Stimulated activated CD4-positive, alpha-beta T cell treated with anti-CD3 and anti-CD28 coated beads, Interleukin-2, amount 100 ng/mL, for 24 hours (primary cell): ENCODE measurements around the gene KCNJ8.
"Not testable (repeated sequence)": the region's sequence is repeated elsewhere in the genome, so short reads cannot be mapped to it uniquely, and the experiment has no call there.

Experiments
- DNase-seq, 2 donors: peaks; one replicate each; pipeline ENCODE4 v3.0.0-alpha.2; 2020

KCNJ8 gene

DNA sequence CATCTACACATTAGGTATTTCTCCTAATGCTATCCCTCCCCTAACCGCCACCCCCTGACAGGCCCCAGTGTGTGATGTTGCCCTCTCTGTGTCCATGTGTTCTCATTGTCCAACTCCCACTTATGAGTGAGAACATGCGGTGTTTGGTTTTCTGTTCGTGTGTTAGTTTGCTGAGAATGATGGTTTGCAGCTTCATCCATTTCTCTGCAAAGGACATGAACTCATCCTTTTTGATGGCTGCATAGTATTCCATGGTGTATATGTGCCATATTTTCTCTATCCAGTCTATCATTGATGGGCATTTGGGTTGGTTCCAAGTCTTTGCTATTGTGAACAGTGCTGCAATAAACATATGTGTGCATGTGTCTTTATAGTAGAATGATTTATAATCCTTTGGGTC lies 8.2 kb upstream of the KCNJ8 start:
- DNase-seq: not testable (repeated sequence)

DNA sequence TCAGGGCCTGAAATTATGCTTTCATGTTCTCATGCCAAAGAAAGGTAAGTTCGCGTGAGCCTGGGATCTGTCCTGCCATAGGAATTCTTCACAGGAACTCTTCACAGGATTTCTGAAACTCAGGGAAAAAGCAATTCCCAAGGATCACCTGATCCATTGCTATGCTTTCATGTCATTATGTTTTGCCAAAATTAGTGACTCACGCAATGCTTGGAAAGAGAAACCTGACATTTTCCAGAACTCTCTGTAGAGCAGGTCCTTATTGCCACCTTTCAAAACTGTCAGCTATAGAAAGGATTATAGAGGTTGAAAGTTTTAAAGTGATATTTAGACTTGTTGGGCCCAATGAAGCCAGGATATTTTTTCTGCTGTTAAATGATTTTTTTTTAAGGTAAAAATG lies 6.3 kb upstream of the KCNJ8 start:
- no peak for DNase-seq

DNA sequence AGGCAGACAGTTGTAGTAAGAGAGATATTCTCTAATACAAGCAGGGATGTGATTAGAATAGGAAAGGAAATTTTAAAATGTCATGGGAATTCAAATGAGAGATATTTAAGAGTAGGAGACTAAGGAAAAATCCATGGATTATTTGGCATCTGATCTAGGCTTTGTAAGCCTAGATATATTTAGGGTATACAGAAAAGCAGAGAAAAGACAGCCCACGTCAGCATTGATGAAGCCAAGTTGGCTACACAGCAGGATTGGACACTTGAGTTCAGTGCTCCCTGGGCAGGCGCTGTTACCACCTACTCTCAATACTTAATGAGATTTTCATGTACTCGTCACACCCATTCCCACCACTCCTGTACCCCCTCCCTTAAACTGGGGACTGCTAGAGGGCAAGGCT lies 1.7 kb upstream of the KCNJ8 start:
- no peak for DNase-seq

DNA sequence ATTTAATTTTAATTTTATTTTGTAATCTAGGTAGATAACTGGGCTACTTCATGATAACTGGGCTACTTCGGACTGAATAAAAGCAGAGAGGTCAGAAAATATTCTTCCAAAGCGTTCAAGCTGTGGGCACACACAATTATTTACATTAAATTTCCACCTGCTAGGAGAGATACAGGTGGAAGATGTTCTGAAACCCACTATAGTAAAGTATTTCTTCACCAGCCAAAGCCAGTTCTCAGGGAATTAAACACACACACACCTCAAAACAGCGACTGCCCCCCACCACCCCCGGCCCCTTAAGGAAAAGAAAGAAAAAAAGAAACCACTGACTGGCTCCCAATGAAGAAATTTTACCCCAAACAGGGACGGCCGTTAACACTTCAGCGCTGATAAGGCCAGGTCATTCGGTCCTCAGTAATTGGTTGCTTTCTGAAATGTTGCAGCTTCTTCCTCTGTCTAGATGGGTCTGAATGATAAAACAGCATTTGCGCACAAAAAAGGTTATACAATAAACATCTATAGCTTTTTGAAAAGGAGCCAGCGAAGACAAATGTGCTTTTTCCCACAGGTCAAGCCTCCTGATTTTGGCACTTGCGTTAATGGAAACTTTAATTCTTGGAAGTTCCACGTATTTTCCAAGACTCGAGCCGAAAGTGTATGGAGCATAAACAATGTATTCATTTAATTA lies 771 bp upstream of the KCNJ8 start:
- DNase-seq: no peak

DNA sequence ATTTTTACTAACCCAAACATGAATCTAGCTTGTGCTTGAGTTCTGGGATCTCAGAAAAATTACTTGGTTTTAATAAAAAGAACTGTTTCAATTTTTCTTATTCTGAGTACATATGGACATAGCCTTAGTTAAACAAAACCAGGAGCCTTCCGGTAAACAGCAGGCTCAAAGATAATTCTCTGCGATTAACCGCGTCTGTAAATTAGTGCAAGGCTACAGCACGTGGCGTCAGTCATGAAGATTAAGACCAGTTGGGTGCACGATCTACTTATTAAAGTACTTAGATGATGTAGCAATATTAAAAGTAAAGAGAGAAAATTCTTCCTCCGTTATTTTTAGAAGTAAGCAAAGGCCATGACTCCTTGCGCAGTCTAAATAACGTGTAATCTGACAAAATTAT lies 700 bp downstream of the KCNJ8 start:
- no peak for DNase-seq

DNA sequence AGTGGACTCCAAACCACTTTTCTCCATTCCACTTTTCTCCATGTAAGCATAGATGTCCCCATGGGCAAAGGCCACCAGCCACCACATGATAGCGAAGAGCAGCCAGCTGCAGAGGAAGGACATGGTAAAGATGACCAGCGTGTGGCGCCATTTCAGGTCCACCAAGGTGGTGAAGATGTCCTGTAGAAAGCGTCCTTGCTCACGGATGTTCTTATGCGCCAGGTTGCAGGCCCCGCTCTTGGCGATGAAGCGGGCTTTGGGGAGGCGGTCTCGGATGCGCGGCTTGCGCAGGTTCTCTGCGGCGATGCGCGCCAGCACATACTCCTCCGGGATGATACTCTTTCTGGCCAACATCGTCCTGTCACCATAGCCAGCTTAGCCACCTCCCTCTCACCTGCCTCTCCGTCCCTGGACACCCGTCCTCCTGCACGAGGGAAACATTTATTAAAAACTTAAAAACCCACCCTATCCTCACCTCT lies 1.2 kb downstream of the KCNJ8 start:
- peak in 1 of 2 donors; percentile 27 for DNase-seq

DNA sequence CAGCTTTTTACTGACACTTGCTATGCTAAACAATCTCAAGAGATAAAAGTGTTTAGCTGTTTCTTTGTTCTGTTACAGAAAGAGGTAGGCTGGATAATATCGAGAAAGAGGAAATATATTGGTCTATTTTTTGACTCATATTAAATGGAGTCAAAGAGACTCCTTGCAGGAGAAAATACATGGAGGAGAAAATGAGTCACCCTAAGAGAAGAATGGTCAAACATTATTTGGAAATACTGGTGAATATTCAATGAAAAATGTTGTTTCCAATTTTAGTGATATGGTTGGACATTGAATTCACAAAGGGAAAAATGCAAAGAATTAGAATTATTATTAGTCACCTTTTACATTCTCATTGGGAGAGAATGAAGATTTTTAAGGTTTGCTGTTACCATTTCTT lies 3.2 kb downstream of the KCNJ8 start:
- no peak for DNase-seq

DNA sequence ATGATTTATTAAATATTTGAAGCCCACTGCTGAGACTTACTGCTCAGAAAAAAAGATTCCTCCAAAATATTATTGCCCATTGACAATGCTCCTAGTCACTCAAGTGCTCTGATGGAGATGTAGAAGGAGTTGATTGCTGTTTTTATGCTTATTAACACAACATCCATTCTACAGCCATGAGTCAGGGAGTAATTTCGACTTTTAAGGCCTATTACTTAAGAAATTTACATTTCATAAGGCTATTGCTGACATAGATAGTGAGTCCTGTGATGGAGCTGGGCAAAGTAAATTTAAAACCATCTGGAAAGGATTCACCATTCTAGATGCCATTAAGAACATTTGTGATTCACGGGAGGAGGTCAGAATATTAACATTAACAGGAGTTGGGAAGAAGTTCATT lies 5.2 kb downstream of the KCNJ8 start:
- DNase-seq: no peak

DNA sequence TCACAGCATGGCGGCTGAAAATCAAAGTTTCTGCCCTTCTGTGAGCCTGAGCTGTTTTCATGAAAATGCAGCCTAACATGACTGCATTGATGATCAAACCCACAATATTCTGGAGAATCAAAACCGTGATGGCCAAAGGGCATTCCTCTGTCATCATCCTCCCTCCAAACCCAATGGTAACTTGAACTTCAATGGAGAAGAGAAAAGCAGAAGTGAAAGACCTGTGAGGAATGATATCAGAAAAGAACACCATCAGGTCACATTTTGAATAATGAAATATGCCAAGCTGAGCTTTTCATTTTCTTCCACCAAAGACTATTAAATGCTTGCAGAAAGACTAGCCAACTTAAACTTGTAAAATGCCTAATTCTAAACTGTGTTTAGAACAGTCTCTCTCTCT lies 8.1 kb downstream of the KCNJ8 start:
- DNase-seq: no peak

DNA sequence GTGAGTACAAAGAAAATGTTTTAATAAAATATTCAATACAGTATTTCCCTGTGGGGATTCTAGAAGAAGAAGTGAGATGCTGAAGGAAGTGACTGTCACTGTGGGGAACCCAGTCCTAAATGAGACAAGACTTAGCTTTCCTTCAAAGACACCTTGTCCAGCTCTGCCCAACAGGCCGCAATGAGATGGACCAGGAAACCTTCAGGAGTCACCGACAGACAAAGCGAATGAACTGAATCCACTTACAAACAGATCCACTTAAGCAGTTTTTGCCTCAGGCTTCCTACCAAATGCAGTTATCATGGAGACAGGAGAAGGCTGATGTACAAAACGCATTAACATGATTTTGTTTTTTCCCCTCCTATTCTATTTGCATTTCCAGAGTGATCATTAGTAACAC lies 9.6 kb downstream of the KCNJ8 start:
- no peak for DNase-seq

DNA sequence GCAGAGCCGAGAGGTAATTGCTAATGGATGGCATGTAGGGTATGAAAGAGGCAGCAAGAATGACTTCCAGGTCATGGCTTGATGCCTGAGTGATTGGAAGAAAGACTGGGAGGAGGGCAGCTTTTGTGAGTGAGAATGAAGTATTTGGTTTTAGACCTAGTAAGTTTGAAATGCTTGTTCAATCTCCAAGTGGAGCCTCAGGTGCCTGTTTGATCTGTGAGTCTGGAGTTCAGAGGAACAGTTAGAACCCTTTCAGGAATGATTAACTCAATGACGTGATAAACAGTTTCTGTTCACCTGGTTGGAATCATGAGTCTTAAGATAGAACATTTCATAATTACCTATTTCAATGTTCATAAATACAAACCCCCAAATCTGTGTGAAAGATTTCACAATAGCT lies 10.4 kb downstream of the KCNJ8 start:
- DNase-seq: no peak

DNA sequence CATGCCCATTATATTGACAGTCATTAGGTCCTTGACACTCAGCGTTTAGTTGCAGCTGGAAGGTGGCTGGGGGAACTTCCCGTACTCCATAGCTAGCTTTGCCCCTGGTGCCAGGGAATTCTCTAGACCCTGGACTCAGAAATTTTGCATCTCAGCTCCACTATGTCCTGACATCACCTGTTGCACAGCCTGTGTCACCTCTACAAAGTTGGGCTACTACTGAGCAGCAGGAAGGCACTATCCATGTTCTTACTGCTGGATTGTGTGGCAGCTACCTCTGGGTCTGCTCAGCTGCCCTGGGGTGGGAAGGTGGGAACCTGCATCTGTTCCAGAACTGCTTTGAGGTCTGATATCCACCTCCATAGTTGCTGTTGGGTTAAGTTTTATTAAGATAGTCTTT lies 11.0 kb downstream of the KCNJ8 start:
- no peak for DNase-seq

DNA sequence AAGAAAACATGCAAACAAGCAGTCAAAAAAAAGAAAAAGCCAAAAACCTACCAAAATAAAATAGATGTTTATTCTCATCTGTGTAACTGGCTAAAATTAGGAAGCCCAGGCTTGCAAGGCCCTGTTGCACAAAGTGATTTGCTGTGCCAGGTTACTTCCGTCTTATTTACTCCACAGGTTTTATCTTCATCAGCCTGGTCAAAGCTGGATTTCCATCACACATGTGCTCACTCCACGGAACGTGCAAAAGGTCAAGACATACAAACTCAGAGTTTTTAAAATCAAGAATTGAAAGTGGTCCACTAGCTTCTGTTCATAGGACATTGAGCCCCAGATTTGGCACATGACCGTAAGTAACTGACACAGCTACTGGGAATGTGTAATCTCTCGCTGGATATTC lies 14.8 kb downstream of the KCNJ8 start:
- DNase-seq: no peak

DNA sequence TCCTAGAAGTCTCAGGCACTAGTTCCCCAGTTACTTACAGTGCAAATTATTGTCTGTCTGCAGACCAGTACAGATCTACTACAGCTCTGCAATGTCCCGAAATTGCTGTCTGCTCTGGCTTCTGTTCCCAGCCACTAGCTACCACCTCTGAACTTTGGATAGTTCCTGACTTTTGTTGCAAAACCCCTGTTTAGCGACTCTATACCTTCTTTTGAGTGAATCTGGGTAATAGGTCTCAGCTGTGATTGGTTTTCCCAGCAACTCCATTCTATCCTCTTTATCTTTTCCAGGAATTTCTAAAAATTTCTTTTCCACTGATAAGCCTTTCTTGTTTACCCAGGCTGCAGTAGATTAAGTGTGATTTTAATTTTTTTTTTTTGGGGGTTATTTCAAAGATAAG lies 16.8 kb downstream of the KCNJ8 start:
- no peak for DNase-seq

DNA sequence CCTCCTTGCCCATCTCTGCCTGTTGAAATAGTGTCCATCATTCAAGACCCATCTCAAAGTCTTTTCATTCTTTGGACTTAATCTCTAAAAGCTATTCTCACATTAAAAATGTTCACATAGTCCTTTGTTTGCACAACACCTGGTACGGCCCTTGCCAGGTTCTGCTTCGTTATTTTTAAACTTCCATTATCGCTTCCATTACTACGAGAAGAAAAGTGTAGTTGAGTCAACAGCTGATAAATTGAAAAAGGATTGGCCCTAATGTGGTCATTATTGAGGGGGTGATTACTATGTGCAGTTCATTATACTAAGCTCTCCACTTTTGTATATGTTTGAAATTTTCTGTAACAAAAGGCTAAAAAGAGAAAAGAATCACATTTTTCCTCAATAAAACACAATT lies 17.8 kb downstream of the KCNJ8 start:
- no peak for DNase-seq

DNA sequence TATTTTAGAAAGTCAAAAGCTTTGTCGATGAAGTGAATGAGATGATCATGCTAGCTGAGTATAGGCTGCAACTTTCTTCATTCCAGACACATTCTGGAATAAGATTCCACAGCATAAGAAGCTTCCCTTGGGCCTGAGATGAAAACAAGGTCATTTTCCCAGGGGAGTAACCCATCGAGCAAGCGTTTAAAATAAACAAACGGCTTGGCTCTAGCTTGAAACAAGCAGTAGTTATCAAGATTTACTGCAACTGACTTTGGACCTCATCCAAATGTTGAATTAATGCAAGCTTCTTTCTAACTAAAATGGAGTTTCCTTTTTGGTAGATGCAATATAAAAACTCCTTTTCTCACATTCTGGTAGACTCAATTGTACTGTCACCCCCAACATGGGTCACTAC lies 23.0 kb downstream of the KCNJ8 start:
- no peak for DNase-seq

DNA sequence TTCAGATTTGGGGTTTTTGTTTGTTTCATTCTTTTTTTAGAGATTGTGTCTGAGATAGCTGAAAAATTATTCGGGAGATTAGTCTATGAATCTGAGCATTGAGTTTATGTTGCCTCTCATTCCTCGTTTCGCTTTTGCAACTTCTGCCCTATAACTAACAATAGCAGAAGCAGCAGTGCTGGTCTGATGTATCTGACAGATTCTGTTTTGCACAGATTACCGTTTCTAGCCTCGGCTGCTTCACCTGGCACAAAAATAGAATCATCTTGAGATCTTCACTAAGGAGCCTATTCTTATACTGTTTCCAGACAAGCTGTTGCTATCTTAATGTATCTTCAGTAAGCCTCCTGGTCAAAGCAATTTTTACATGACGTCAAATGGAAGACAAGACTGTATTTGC lies 29.2 kb downstream of the KCNJ8 start:
- DNase-seq: no peak

DNA sequence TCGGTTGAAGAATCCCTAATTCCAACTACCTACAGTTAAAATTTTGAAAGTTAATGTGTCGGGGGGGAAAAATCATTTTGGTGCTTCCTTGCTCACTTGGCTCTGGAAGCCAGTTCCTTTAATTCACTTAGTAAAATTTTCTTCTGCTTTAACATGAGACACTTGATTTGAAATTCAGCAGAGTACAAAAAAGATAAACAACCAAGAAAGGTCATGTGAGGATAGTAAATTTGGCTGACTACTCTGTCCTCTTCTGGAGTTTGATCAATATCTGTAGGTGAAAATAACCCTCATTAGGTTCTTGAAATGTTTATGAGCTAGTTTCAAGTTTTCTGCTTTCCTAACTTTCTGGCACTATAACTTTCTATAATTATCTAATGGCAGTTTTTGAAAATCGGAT lies 43.4 kb downstream of the KCNJ8 start:
- DNase-seq: no peak

DNA sequence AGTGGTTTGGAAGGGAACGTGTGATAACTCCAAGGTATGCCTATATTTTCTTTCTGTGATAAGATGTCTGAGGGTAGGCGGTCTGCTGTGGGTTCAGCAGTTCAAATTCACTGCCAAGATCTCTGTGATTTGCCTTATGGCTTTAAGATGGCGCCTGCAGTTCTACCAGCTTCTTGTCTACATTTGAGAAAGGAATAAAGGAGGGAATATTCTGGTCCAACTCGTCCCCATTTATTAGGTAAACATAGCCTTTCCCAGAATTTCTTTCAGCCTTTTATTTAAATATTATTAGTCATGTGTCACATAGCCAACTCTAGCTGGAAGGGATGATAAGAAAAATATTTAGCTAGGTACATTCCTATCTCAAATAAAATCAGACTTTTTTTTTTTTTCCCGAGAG lies 48.8 kb downstream of the KCNJ8 start:
- no peak for DNase-seq

DNA sequence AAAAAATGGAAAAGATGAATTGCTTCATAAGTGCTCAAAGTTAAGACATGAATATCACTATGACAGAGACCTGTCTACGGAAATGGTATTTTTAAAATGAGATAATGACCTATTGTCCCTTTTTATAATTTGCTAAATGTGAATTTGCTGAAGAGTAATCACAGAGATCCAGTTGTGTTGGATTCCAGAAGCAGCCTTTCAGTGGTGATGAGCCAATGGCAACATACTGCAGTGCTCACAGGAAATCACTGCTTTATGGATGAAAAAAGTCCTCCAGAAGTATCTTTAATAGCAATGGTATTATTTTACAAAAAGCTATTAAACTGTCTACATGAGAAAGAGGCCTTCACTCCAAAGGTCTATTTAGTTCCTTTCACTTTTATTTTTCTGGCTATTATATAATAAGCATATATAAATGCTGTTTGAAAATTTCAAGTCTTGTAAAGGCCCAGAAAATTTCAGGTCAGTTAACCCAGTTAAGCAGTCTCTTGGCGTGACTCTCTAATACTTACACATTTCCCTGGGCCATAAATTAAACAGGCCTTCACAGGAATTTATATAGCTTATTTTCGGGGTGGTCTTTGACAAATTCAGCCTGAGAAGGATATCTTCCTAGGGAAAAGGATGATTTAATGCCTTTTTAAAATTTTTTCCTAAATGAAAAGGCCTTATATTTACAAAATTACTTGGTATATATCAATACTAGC lies 55.4 kb downstream of the KCNJ8 start:
- no peak for DNase-seq

DNA sequence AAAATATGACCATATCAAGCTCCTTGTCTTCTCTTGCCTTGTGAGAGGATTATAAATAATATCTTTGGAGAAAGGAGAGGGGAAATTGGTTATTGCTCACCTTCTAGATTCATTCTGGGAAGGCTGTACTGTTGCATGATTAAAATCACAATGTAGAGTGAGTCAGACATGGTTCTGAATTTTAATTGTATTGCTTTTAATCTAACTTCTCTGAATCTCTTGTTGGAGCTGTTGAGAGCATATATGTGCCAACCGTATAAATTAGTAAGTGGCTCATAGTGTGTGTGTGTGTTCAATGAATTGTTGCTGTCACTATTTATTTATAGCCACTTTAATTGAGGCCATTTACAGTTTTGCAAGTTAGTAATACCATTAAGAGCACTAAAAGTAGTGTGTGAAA lies 56.1 kb downstream of the KCNJ8 start:
- no peak for DNase-seq

DNA sequence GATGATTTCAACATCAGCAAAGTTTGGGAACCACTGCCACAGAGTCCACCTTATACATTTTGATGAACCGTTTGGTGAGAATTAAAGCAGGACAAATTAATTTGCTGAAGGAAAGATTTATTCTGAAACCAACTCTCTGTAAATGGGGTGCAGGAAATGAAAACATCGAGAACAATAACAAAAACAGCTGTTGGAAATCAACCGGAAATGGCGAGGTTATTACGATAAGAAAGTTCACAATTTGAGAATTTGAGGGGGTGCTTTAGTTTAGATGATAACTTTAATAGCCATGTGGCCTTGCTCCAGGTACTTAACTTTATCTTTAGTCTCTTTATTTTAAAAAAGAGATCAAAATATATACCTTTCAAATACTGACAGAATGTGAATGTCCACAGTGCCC lies 56.7 kb downstream of the KCNJ8 start:
- no peak for DNase-seq

DNA sequence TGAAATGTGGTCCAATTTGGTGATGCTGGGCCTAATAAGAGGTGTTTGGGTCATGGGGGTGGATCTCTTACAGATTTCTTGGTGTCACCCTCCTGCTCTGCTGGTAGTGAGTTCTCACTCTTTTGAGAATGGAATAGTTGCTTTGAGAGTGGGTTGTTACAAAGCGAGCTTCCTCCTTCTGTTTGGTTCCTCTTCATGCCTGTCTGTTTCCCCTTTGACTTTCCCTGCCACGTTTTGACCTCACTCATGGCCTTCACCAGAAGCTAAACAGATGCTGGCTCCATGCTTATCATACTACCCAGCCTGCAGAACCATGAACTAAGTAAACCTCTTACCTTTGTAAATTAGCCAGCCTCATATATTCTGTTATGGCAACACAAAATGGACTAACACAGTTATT lies 59.1 kb downstream of the KCNJ8 start:
- no peak for DNase-seq
